C4-2B (cell line): ENCODE measurements around the gene SORCS1.

Experiments used
- CTCF ChIP-seq: fragments of 450-650 bp; conservative IDR thresholded peaks from 2 replicates; pipeline ENCODE4 v1.5.1; 2017; ENCODE audit warnings: mild to moderate bottlenecking
- ZFX ChIP-seq: fragments of 450-650 bp; IDR thresholded peaks from 2 replicates; pipeline ENCODE4 v1.6.1; 2017

- TF ChIP-seq CTCF, result no peak
- TF ChIP-seq ZFX, result no peak
Observed at GRCh38 chr10:106741006-106741530, 423.4 kb downstream of the SORCS1 start.
